Erythroblast (primary cell): ENCODE results near the gene ANKRD2.

Experiments used
- GATA1 ChIP-seq: IDR thresholded peaks from 2 replicates; pipeline ENCODE4 v1.6.1; 2011; ENCODE audit warnings: low read depth, mild to moderate bottlenecking, control low read depth, low read length, moderate library complexity
- POLR2A ChIP-seq: IDR thresholded peaks from 2 replicates; pipeline ENCODE4 v1.6.1; 2011; ENCODE audit warnings: mild to moderate bottlenecking, low read length

DNA sequence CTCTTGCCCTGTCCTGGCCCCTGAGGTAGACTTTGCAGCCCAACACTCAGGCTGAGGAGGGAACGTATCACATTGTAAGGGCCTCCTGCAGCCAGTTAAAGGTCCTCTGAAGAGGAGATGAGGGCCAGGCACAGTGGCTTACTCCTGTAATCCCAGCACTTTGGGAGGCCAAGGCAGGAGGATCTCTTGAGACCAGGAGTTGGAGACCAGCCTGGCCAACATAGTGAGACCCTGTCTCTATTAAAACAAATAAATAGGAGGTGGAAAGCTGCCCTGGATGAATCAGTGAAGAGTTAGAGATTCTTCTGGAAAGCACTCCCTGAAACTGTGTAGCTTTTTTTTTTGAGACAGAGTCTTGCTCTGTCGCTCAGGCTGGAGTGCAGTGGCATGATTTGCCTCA is 14.6 kb downstream of the ANKRD2 start:
- TF ChIP-seq POLR2A: no peak
- TF ChIP-seq GATA1: no peak
